ENCODE data around the gene NDRG3. TPM values are rescaled to one million over a fixed set of nuclear protein-coding genes. Genes with fewer than 3 reads are reported as not detected.

NDRG3 gene
- total RNA-seq, 2 experiments from 2014 or later, result 14.4 to 22.1 TPM

DNA sequence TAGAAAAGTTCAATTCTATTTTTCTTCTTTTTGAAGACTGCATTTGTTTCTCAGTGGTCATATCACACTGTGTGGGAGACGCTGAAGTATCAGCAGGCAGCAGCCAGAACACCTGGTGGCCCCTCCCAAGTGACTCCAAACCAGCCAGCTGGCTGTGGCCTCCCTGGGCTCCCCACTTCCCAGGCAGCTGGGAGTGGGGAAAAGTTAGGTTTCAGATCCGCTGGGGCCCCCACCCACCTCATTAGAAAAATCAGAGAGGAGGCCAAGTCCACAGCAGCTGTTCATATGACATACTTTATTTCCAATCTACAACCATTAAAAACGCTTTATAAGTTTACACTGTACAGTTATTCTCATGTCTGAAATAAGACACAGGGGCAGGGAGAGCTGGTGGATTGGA, 31.3 kb upstream of the NDRG3 start:
- ChIA-PET CTCF (ENCODE audit: unreplicated experiment) (no interaction called here), POLR2A (interaction anchor here (1.1 kb wide), 1 partner anchor 11 kb away, joined by 6 read pairs; no protein-coding TSS in a partner anchor)
- BruUV-seq (replicated peaks), result no TSS peak
- no peak for TF ChIP-seq EZH2phosphoT487 (IDR thresholded peaks at IDR 0.05; ENCODE audit: borderline replicate concordance, low read depth, low read length)
- no peak for TF ChIP-seq CTCF (conservative IDR thresholded peaks at IDR 0.05; ENCODE audit: low read length)
- Histone ChIP-seq H3K4me2 (ENCODE audit: low read length) (no peak overlapping the region), H3K27ac (ENCODE audit: low read depth, low read length, poor library complexity, severe bottlenecking) (no peak overlapping the region), H3K4me3 (ENCODE audit: low read depth, low read length, poor library complexity, severe bottlenecking) (no peak overlapping the region), H3K79me2 (ENCODE audit: insufficient read depth, low read depth, low read length) (peaks cover 13% of the 10 kb centered on the region; the same call in 1 of the 2 replicates), H2AFZ (ENCODE audit: low read length) (no peak overlapping the region), H4K20me1 (ENCODE audit: insufficient read depth, low read length) (no peaks in the 10 kb centered on the region), H3K9me3 (ENCODE audit: low read length) (no peaks in the 10 kb centered on the region), H3K4me1 (ENCODE audit: insufficient read depth, low read length, poor library complexity, severe bottlenecking) (peaks cover 11% of the 10 kb centered on the region), H3K9me2 (ENCODE audit: insufficient read depth, low read length) (no peaks in the 10 kb centered on the region), H3K36me3 (ENCODE audit: insufficient read depth, low read length) (no peaks in the 10 kb centered on the region)
- no peak for DNase-seq (ENCODE audit: low spot score)
- intact Hi-C loops (cut with micrococcal nuclease; ENCODE audit: unreplicated experiment), result no loop called here

DNA sequence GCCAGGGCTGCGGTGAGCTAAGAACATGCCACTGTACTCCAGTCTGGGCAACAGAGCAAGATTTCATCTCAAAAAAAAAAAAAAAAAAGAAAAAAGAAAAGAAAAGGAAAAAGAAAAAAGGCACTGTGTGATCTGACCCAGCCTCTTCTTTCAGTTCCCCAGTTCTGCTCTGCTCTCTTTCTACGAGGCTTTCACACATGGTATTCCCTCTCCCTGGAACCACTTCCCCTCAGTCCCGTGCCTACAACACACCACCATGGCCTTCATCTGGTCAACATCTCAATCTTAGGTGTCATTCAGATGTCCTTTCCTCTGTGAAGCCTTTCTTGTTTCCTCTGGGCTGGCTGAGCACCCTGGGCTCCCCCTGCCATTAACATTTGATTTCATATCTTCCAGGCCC, 29.9 kb upstream of the NDRG3 start:
- BruUV-seq (replicated peaks), result no TSS peak
- Histone ChIP-seq H3K9me3 (ENCODE audit: low read length) (no peaks in the 10 kb centered on the region), H3K4me1 (ENCODE audit: insufficient read depth, low read length, poor library complexity, severe bottlenecking) (peaks cover 24% of the 10 kb centered on the region), H3K9me2 (ENCODE audit: insufficient read depth, low read length) (no peaks in the 10 kb centered on the region), H3K4me2 (ENCODE audit: low read length) (no peak overlapping the region), H3K79me2 (ENCODE audit: insufficient read depth, low read depth, low read length) (peaks cover 15% of the 10 kb centered on the region; the same call in 1 of the 2 replicates), H3K36me3 (ENCODE audit: insufficient read depth, low read length) (peaks cover 6% of the 10 kb centered on the region; the same call in 1 of the 2 replicates), H4K20me1 (ENCODE audit: insufficient read depth, low read length) (no peaks in the 10 kb centered on the region), H3K27ac (ENCODE audit: low read depth, low read length, poor library complexity, severe bottlenecking) (no peak overlapping the region), H2AFZ (ENCODE audit: low read length) (no peak overlapping the region), H3K4me3 (ENCODE audit: low read depth, low read length, poor library complexity, severe bottlenecking) (no peak overlapping the region)
- intact Hi-C loops (cut with micrococcal nuclease; ENCODE audit: unreplicated experiment), result no loop called here
- no peak for DNase-seq (ENCODE audit: low spot score)
- CTCF ChIA-PET (ENCODE audit: unreplicated experiment), result no interaction called here
- POLR2A ChIA-PET, result interaction anchor here (0.6 to 0.7 kb wide), 2 partner anchors 28 to 96 kb away, joined by 3 to 5 read pairs; no protein-coding TSS in a partner anchor
- no peak for TF ChIP-seq EZH2phosphoT487 (IDR thresholded peaks at IDR 0.05; ENCODE audit: borderline replicate concordance, low read depth, low read length)
- TF ChIP-seq CTCF (conservative IDR thresholded peaks at IDR 0.05; ENCODE audit: low read length), result no peak

- H3K4me1 ChIP-seq (ENCODE audit: insufficient read depth, low read length, poor library complexity, severe bottlenecking), result peaks cover 30% of the 10 kb centered on the region
- no peak overlapping the region for H2AFZ ChIP-seq (ENCODE audit: low read length)
- ChIA-PET CTCF (ENCODE audit: unreplicated experiment) (no interaction called here), POLR2A (interaction anchor here (0.6 to 0.7 kb wide), 2 partner anchors 16 to 96 kb away, joined by 3 read pairs; no protein-coding TSS in a partner anchor)
- H4K20me1 ChIP-seq (ENCODE audit: insufficient read depth, low read length), result no peaks in the 10 kb centered on the region
- no peak for DNase-seq (ENCODE audit: low spot score)
- H3K79me2 ChIP-seq (ENCODE audit: insufficient read depth, low read depth, low read length), result peaks cover 15% of the 10 kb centered on the region; the same call in 1 of the 2 replicates
- no peak overlapping the region for H3K4me3 ChIP-seq (ENCODE audit: low read depth, low read length, poor library complexity, severe bottlenecking)
- no peaks in the 10 kb centered on the region for H3K9me3 ChIP-seq (ENCODE audit: low read length)
- intact Hi-C loops (cut with micrococcal nuclease; ENCODE audit: unreplicated experiment), result no loop called here
- no peak overlapping the region for H3K27ac ChIP-seq (ENCODE audit: low read depth, low read length, poor library complexity, severe bottlenecking)
- H3K9me2 ChIP-seq (ENCODE audit: insufficient read depth, low read length), result no peaks in the 10 kb centered on the region
- BruUV-seq (replicated peaks), result no TSS peak
- TF ChIP-seq EZH2phosphoT487 (IDR thresholded peaks at IDR 0.05; ENCODE audit: borderline replicate concordance, low read depth, low read length) (no peak), CTCF (conservative IDR thresholded peaks at IDR 0.05; ENCODE audit: low read length) (no peak)
- peaks cover 12% of the 10 kb centered on the region; the same call in 1 of the 2 replicates for H3K36me3 ChIP-seq (ENCODE audit: insufficient read depth, low read length)
- no peak overlapping the region for H3K4me2 ChIP-seq (ENCODE audit: low read length)
Observed at GRCh38 chr20:36775196-36775595, 29.3 kb upstream of the NDRG3 start.
